MG63 (cell line): ENCODE results near the gene EBF3. TPM values are rescaled to one million over a fixed set of nuclear protein-coding genes. Genes with fewer than 3 reads are reported as not detected.

Experiments used
- DNase-seq: peaks from one replicate; pipeline ENCODE4 v3.0.0-alpha.2; 2020
- H3K27me3 ChIP-seq: fragments of 250-450 bp; sonication (Bioruptor Pico); 2 replicates; pipeline ENCODE4 v1.5.1; 2020; ENCODE audit warnings: mild to moderate bottlenecking, moderate library complexity
- H3K36me3 ChIP-seq: fragments of 250-450 bp; sonication (Bioruptor Pico); 2 replicates; pipeline ENCODE4 v1.5.1; 2020; ENCODE audit warnings: mild to moderate bottlenecking, moderate library complexity
- H3K4me3 ChIP-seq: fragments of 250-450 bp; sonication (Bioruptor Pico); 2 replicates; pipeline ENCODE4 v1.5.1; 2020; ENCODE audit warnings: mild to moderate bottlenecking, moderate library complexity
- H3K9me3 ChIP-seq: fragments of 250-450 bp; sonication (Bioruptor Pico); 2 replicates; pipeline ENCODE4 v1.5.1; 2020; ENCODE audit warnings: mild to moderate bottlenecking, moderate library complexity
- total RNA-seq: library from RNA; depleted of rRNA; stranded (reverse); fragments of >200 nt; shearing (Covaris generic); gene quantifications from 2 replicates; pipeline ENCODE4 v1.2.3, GENCODE V29; 2014; ENCODE audit warnings: low replicate concordance

Gene EBF3
- total RNA-seq, 1 experiment from 2014 or later = 3.1 TPM

DNA sequence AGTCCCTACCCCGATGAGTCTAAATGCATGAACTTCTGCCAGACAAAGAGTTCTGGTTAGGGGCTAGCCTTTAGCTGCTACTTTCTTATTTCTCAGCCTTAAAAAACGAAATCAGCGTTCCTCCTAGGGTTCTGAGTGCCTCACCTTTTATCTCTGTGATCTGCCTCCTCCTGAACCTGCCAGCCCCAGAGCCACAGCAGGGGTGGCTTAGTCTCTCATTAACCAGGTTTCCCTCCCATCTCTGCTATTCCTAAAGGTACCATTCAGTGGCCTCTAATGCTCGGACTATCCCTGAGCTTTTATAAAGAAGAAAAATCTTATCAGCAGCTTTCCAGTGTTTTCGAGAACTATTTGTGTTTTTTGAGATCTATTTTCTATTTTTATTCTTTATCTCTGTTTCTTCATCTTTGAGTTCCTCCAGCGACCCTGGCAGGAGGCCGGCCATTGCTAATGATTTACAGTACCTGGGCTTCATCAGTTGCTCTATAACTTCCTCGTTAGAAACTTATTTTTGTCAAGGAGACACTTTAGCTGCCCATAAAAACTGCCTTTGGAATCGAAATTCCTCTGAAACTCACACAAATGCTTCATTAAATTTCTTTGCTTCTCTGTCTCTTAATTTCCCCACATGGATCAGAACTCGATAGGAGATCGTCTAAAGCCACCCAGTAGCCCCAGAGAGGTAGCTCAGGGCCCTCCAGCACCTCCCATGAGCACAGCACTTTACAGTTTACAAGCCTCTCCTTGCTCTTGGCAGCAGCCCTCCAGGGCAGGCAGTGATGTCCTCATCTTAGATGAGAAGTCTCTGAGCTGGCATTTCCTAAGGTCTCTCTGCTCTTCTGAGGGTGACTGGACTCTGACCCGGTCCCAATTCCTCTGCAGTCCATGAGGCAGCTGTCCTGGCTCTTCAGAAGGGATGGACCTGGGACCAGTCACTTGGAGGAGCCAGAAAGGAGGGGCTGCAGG, 149.1 kb downstream of the EBF3 start:
- Histone ChIP-seq H3K4me3 (no peak overlapping the region), H3K36me3 (no peaks in the 10 kb centered on the region), H3K27me3 (no peaks in the 10 kb centered on the region), H3K9me3 (no peaks in the 10 kb centered on the region)
- peak; percentile 41 for DNase-seq

DNA sequence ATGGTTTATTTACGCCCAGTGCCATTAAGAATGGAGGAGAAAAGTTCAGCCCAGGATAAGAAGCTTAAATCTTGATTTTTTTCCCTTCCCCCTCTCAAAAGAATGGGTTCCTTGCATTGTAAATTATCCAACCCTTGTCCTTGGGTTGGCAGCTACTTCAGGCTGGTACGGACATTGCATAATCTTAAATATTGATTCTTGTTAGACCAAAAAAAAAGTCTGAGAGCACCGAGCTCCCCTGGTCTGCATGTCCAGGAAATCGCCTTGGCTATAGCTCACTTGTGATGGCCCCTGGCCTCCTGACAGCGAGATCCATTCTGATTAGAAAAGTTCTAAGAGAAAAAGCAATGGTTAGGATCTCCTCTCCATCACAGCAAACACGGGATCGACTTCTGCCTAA, 151.7 kb downstream of the EBF3 start:
- Histone ChIP-seq H3K9me3 (no peaks in the 10 kb centered on the region), H3K36me3 (no peaks in the 10 kb centered on the region), H3K27me3 (no peaks in the 10 kb centered on the region), H3K4me3 (no peak overlapping the region)
- DNase-seq = no peak

- H3K27me3 ChIP-seq = no peaks in the 10 kb centered on the region
- no peak overlapping the region for H3K4me3 ChIP-seq
- no peaks in the 10 kb centered on the region for H3K9me3 ChIP-seq
- DNase-seq = no peak
- no peaks in the 10 kb centered on the region for H3K36me3 ChIP-seq
Measured at GRCh38 chr10:129811208-129811607, 152.9 kb downstream of the EBF3 start.

DNA sequence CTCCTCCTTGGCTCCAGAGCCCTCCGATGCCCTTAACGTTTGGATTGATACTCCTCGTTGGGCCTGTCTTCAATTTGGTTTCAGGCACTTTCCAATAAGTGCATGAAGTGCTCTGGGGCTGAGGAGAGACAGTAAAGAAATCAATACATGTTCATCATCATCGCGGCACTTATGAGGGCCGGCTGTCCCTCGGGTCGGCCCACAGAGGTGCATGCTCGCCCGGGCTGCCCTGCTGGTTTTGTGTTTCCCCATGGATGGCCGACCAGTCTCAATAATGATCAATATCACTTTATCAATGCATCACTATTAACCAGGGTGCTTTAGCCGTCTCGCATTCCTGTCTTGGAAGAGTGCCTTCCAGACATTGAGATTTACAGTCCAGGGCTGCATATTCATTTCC, 154.2 kb downstream of the EBF3 start:
- Histone ChIP-seq H3K36me3 (no peaks in the 10 kb centered on the region), H3K4me3 (no peak overlapping the region), H3K27me3 (no peaks in the 10 kb centered on the region), H3K9me3 (no peaks in the 10 kb centered on the region)
- DNase-seq = no peak

GRCh38 chr10:129809431-129809830, 154.6 kb downstream of the EBF3 start:
- DNase-seq = no peak
- Histone ChIP-seq H3K9me3 (no peaks in the 10 kb centered on the region), H3K27me3 (no peaks in the 10 kb centered on the region), H3K36me3 (no peaks in the 10 kb centered on the region), H3K4me3 (no peak overlapping the region)

DNA sequence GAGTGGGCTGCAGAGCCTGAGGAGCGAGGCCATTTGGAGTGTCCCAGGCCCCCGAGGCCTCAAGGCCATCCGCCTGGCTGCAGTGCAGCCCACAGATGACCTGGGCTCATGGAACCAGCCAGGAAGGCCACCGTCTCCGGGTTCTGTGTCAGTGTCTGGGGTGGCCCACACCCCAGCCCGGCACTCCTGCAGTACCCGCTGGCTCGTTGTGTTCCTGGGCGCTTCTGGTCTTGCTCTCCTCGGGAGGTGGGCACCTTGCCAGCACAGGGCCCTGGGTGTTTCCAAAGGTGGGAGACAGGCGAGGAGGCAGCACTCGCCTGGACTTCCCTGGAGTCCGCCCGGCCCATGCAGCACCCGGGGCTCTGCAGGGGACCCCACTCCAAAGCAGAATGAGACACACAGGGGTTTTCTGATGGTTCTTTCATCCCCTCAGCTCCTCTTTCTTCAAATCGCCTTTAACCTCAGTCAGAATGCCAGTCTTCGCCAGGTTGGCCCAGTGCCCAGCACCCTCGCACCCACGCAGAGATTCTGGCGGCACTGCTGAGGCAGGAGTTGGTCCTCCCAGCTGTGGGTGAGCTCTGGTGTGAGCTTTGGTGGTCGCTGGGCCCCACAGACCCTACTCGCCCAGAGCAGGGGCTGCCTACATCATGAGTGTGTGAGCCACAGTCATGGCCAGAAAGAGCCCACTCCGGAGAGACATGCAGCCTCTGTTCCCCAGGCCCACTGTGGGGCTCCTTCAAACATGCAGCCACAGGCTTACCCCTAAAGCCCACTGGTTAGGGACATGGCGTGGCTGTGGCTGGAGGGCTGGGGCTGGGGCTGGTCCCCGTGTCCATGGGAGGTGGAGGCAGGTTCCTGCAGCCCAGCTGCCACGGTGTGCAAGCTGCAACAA, 155.7 kb downstream of the EBF3 start:
- Histone ChIP-seq H3K27me3 (no peaks in the 10 kb centered on the region), H3K36me3 (no peaks in the 10 kb centered on the region), H3K9me3 (peaks cover 3% of the 10 kb centered on the region; the same call in 1 of the 2 replicates), H3K4me3 (no peak overlapping the region)
- DNase-seq = no peak

- no peak overlapping the region for H3K4me3 ChIP-seq
- H3K27me3 ChIP-seq = no peaks in the 10 kb centered on the region
- no peak for DNase-seq
- H3K36me3 ChIP-seq = no peaks in the 10 kb centered on the region
- peaks cover 3% of the 10 kb centered on the region; the same call in 1 of the 2 replicates for H3K9me3 ChIP-seq
Measured at GRCh38 chr10:129807211-129807610, 156.9 kb downstream of the EBF3 start.

GRCh38 chr10:129800796-129801340, 163.2 kb downstream of the EBF3 start:
- DNase-seq = no peak
- Histone ChIP-seq H3K4me3 (no peak overlapping the region), H3K36me3 (no peaks in the 10 kb centered on the region), H3K9me3 (peaks cover 3% of the 10 kb centered on the region; the same call in 1 of the 2 replicates), H3K27me3 (no peaks in the 10 kb centered on the region)

GRCh38 chr10:129799942-129800341, 164.1 kb downstream of the EBF3 start:
- DNase-seq = no peak
- H3K27me3 ChIP-seq = no peaks in the 10 kb centered on the region

GRCh38 chr10:129796710-129797420, 167.2 kb downstream of the EBF3 start:
- DNase-seq = no peak
- Histone ChIP-seq H3K27me3 (no peaks in the 10 kb centered on the region), H3K36me3 (no peaks in the 10 kb centered on the region), H3K4me3 (no peak overlapping the region), H3K9me3 (no peaks in the 10 kb centered on the region)

More at GRCh38 chr10:129799942-129800341, 164.1 kb downstream of the EBF3 start:
- peaks cover 3% of the 10 kb centered on the region; the same call in 1 of the 2 replicates for H3K9me3 ChIP-seq
- no peaks in the 10 kb centered on the region for H3K36me3 ChIP-seq
- no peak overlapping the region for H3K4me3 ChIP-seq

DNA sequence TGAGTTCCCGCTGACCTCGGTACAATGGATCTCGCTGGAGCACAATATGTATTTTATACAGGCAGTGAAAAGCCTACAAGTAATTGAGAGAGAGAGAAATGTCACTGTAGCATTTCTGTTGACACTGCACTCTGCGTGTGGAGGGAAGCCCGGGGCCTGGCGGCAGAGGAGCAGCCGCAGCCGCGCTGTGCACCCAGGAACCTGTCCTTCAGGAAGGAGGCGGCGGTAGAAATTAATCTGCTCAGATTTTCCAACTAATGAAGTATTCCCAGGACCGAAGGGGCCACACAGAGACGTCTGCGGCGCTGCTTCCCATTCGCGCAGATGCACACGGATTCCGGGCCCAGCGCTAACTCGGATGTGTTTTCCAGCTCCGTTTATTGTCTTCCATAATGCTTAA, 170.1 kb downstream of the EBF3 start:
- Histone ChIP-seq H3K36me3 (no peaks in the 10 kb centered on the region), H3K27me3 (no peaks in the 10 kb centered on the region), H3K9me3 (no peaks in the 10 kb centered on the region), H3K4me3 (no peak overlapping the region)
- no peak for DNase-seq

DNA sequence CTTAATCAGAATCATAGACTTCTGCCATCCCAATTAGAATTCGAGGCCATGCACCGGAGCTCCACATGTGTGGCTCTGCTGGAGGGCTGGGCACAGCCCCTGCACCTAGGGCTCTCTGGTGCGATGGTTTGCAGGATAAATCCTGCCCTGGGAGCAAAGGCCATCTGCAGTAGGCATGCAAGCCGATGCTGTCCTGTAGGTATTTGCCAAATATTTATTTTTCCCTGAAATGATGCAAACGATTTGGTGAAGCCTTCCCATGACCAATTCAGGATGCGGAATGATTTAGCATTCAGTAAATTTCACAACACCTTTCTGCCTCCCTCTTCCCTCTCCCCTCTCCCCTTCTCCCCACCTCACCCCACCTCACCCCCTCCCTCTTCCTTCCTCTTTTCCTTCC, 170.6 kb downstream of the EBF3 start:
- no peak overlapping the region for H3K4me3 ChIP-seq

GRCh38 chr10:129792864-129793263, 171.2 kb downstream of the EBF3 start:
- Histone ChIP-seq H3K36me3 (no peaks in the 10 kb centered on the region), H3K4me3 (no peak overlapping the region), H3K9me3 (no peaks in the 10 kb centered on the region), H3K27me3 (no peaks in the 10 kb centered on the region)
- DNase-seq = no peak

More for the DNA sequence above, 170.6 kb downstream of the EBF3 start:
- DNase-seq = no peak
- Histone ChIP-seq H3K27me3 (no peaks in the 10 kb centered on the region), H3K36me3 (no peaks in the 10 kb centered on the region), H3K9me3 (no peaks in the 10 kb centered on the region)

DNA sequence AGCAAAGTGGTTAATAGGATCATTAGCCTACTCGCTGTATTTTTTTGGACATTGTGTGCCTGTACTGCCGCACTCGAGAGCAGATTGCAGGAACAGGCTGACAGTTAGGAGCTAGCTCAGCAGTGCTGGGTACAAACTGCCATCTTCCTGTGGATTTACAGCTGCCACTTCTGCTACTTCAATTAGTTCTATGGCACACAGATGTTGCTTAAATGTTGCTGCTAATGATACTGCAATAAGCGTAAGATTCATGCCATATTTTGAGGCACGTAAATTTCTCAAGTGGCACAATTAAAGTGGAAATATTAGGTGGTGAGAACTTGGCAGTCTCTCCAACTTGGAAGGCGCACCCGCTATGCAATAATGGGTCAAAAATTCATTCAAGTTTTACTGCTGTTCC, 171.9 kb downstream of the EBF3 start:
- no peaks in the 10 kb centered on the region for H3K36me3 ChIP-seq
- DNase-seq = no peak
- no peaks in the 10 kb centered on the region for H3K27me3 ChIP-seq
- no peak overlapping the region for H3K4me3 ChIP-seq
- no peaks in the 10 kb centered on the region for H3K9me3 ChIP-seq

DNA sequence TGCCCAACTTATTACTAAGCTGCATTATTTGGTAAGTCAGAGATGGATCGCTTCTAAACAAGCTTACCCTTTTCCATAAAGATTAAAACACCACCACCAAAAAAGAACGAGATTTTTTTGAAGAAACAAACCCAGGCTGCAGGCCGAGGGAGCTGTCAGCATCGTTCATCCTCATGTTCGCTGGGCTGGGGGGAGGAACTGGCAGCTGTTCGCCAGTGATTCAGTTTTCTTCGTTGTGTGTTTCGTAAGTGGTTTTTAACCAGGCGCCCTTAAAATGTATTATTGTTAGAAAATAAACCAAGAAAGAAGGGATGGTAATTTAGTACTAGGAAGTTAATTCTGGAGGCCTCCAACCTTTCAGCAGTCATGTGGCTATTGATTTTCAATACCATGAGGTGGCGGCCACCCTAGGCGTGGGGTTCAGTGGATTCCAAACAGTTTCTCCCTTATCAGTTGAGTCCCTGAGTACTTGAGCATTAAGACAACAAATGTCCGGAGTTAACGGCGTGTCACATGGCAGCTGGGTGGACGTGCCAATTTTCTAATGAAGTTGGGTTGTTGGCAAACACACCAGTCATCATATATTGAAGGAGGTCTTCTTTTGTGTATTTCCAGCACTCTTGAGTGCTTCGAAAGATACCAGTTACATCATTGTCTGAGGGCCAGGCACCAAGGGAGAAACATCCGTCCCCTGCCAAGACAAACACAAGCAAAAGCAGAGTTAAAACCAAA, 173.2 kb downstream of the EBF3 start:
- H3K4me3 ChIP-seq = no peak overlapping the region
- H3K9me3 ChIP-seq = no peaks in the 10 kb centered on the region
- no peaks in the 10 kb centered on the region for H3K27me3 ChIP-seq
- peak; percentile 42 for DNase-seq
- no peaks in the 10 kb centered on the region for H3K36me3 ChIP-seq

DNA sequence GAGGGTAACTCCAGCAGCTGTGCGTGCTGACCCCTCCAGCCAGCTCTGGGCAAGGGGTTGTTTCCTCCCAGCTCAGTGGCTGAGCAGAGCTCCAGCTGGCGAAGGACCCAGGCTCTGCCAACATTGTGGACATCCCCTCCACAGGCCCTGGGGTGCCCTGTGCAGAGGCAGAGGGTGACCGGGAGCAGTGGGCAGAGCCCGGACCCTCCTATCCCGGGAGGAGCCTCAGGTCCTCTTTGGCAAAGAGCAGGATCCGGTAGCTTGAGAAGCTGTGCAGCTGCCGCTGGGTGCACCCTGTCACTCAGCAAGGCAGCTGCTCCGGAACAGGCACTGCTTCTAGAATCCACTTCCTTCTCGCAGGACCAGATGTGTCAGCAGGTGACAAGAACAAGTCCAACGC, 175.9 kb downstream of the EBF3 start:
- no peak for DNase-seq

More for the DNA sequence above, 175.9 kb downstream of the EBF3 start:
- Histone ChIP-seq H3K27me3 (no peaks in the 10 kb centered on the region), H3K4me3 (no peak overlapping the region), H3K36me3 (no peaks in the 10 kb centered on the region), H3K9me3 (no peaks in the 10 kb centered on the region)
